Activated CD8-positive, alpha-beta T cell treated with anti-CD3 and anti-CD28 coated beads for 36 hours (primary cell): ENCODE results near the gene SASS6. TPM values are rescaled to one million over a fixed set of nuclear protein-coding genes. Genes with fewer than 3 reads are reported as not detected.

ENCODE experiments used
- ATAC-seq: fragments of 200-7000 bp; cut with Tn5 transposase; one replicate; pipeline ENCODE4 v1.10.0; 2021; ENCODE audit warnings: mild to moderate bottlenecking, moderate library complexity
- CTCF ChIA-PET: fragments of 350-600 bp; sonication (Branson Sonifier 250); formaldehyde crosslinking; loops from one replicate; lab custom pipeline; 2021; ENCODE audit warnings: antibody characterized with exemption; lab: Charles Lee
- POLR2A ChIA-PET: fragments of 350-600 bp; sonication (Branson Sonifier 250); formaldehyde crosslinking; loops from one replicate; lab custom pipeline; 2021; ENCODE audit warnings: antibody characterized with exemption; lab: Charles Lee
- DNase-seq: peaks from one replicate; pipeline ENCODE4 v3.0.0-alpha.2; 2020
- H3K27ac Mint-ChIP-seq: one replicate; pipeline ENCODE4 v1.8.0; 2021; ENCODE audit warnings: mild to moderate bottlenecking, mixed read lengths
- H3K27me3 Mint-ChIP-seq: one replicate; pipeline ENCODE4 v1.8.0; 2021; ENCODE audit warnings: mixed read lengths
- H3K36me3 Mint-ChIP-seq: one replicate; pipeline ENCODE4 v1.8.0; 2021; ENCODE audit warnings: low read depth, mixed read lengths
- H3K4me1 Mint-ChIP-seq: one replicate; pipeline ENCODE4 v1.8.0; 2021; ENCODE audit warnings: low read depth, mixed read lengths
- H3K4me3 Mint-ChIP-seq: one replicate; pipeline ENCODE4 v1.8.0; 2021; ENCODE audit warnings: mild to moderate bottlenecking, moderate library complexity, mixed read lengths
- H3K9me3 Mint-ChIP-seq: one replicate; pipeline ENCODE4 v1.8.0; 2021; ENCODE audit warnings: mixed read lengths
- intact Hi-C: fragments of 100-400 bp; cut with micrococcal nuclease; formaldehyde crosslinking; loops from one replicate; pipeline ENCODE4 v1.10.0; 2022
- total RNA-seq, 2 experiments: library from RNA; stranded (reverse); gene quantifications; one replicate each; pipeline ENCODE4 v1.2.3, GENCODE V29; 2021
- TF ChIP-seq, protein P1 (sequence below): fragments of 200-600 bp; IDR thresholded peaks from one replicate; pipeline ENCODE4 v1.8.0; 2022; ENCODE audit warnings: antibody characterized with exemption, mild to moderate bottlenecking

The SASS6 gene
- total RNA-seq, 2 experiments from 2014 or later, result 12.9 to 13.6 TPM

DNA sequence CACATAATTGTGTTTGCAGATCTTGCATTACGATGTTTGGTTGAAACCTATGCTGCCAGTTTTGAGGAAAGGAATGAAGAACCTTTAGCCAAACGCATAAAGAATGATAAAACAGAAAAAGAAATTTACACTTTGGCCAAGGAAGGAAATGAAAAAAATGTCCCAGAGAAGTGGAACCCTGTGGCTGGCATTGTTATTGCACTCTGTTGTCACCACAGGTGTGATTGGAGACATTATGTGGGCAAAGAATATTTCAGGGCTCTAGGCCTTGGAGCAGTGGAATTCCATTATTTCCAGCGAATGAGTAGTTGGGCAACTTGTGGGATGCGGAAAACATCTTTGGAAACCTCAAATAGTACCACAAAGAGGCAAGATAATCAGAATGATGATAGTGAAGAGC, 15.1 kb upstream of the SASS6 start:
- ChIA-PET POLR2A (no interaction called here), CTCF (interaction anchor here (2.2 kb wide), 1 partner anchor 311 kb away, joined by 5 read pairs; no protein-coding TSS in a partner anchor)
- TF ChIP-seq, protein P1, sequence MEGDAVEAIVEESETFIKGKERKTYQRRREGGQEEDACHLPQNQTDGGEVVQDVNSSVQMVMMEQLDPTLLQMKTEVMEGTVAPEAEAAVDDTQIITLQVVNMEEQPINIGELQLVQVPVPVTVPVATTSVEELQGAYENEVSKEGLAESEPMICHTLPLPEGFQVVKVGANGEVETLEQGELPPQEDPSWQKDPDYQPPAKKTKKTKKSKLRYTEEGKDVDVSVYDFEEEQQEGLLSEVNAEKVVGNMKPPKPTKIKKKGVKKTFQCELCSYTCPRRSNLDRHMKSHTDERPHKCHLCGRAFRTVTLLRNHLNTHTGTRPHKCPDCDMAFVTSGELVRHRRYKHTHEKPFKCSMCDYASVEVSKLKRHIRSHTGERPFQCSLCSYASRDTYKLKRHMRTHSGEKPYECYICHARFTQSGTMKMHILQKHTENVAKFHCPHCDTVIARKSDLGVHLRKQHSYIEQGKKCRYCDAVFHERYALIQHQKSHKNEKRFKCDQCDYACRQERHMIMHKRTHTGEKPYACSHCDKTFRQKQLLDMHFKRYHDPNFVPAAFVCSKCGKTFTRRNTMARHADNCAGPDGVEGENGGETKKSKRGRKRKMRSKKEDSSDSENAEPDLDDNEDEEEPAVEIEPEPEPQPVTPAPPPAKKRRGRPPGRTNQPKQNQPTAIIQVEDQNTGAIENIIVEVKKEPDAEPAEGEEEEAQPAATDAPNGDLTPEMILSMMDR, result no peak
- Mint-ChIP-seq H3K4me3 (no peak overlapping the region), H3K9me3 (no peaks in the 10 kb centered on the region), H3K27ac (no peak overlapping the region), H3K4me1 (peaks cover 7% of the 10 kb centered on the region), H3K27me3 (no peaks in the 10 kb centered on the region), H3K36me3 (peaks cover 21% of the 10 kb centered on the region)
- intact Hi-C loops, result loop anchor here (10.0 kb wide), 1 partner anchor 117 kb away; the partner anchor contains the start of gene RTCA
- DNase-seq (no peak), ATAC-seq (no peak)

DNA sequence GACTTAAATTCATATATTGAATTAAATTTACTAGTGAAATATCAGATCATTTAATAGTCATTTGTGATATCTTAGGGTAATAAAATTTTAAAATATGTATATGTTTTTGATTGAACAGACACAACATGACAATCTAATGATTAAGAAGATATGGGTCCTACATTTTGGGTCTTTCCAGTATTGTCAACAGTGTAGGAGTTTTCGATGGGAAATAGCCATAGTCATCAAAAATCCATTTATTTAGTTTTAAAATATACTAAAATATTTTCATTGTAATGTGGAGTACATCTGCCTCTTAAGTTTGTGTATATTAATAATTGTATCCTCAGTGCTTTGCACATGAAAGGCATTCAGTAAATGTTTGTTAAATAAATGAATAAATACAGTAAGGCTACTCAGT, 14.2 kb upstream of the SASS6 start:
- TF ChIP-seq, protein P1, result no peak
- H3K27me3 Mint-ChIP-seq, result no peaks in the 10 kb centered on the region
- DNase-seq (no peak), ATAC-seq (no peak)
- no peaks in the 10 kb centered on the region for H3K9me3 Mint-ChIP-seq
- peaks cover 2% of the 10 kb centered on the region for H3K4me1 Mint-ChIP-seq
- intact Hi-C loops, result loop anchor here (10.0 kb wide), 1 partner anchor 118 kb away; the partner anchor contains the start of gene RTCA
- CTCF ChIA-PET, result interaction anchor here (2.2 kb wide), 1 partner anchor 312 kb away, joined by 5 read pairs; no protein-coding TSS in a partner anchor
- no peak overlapping the region for H3K27ac Mint-ChIP-seq
- H3K4me3 Mint-ChIP-seq, result no peak overlapping the region
- POLR2A ChIA-PET, result no interaction called here
- H3K36me3 Mint-ChIP-seq, result peaks cover 25% of the 10 kb centered on the region

DNA sequence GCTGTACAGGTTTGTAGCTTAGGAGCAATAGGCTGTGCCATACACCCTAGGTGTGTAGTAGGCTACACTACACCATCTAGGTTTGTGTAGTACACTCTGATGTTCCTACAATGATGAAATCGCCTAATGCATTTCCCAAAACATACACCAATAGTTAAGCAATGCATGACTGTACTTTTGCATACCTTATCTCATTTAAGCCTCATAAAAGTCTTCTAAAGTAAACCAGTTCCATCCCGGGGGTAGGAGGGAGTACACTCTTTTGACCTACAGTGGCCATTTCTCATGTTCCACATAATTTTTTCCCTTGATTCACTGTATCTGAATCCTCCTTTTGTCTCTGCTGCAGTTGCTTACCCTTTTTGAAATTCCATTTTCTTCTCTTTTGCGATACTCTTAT, 12.4 kb upstream of the SASS6 start:
- Mint-ChIP-seq H3K27me3 (no peaks in the 10 kb centered on the region), H3K4me1 (no peaks in the 10 kb centered on the region), H3K27ac (peak overlapping the region; percentile 74), H3K36me3 (peaks cover 26% of the 10 kb centered on the region), H3K4me3 (no peak overlapping the region), H3K9me3 (no peaks in the 10 kb centered on the region)
- ChIA-PET CTCF (no interaction called here), POLR2A (no interaction called here)
- DNase-seq, result no peak
- intact Hi-C loops, result loop anchor here (10.0 kb wide), 1 partner anchor 120 kb away; the partner anchor contains the start of gene RTCA
- TF ChIP-seq, protein P1, result no peak
- ATAC-seq, result no peak

DNA sequence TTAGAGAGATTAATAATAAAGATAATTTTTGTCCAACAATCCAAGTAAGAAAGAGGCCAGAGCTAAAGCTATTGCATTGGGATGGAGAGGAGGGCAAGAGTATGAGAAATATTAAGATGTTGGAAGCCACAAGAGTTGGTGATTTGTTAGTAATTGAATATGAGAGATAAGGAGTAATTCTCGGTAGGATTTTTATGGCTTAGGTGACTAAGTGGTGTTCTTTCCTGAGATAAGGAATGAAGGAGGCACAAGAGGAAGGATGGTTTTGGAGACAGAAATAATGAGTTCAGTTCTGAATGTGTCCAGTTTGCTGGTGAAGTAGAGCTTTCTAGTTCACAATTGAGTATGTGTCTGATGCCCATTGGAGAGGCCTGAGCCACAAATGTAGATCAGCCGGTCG, 9.6 kb upstream of the SASS6 start:
- TF ChIP-seq, protein P1, result no peak
- peaks cover 30% of the 10 kb centered on the region for H3K36me3 Mint-ChIP-seq
- ChIA-PET POLR2A (no interaction called here), CTCF (interaction anchor here (1.2 kb wide), 1 partner anchor 9 kb away, joined by 3 read pairs; the partner anchor contains the start of genes SASS6 and TRMT13)
- intact Hi-C loops, result loop anchor here (10.0 kb wide), 1 partner anchor 122 kb away; the partner anchor contains the start of gene RTCA
- peaks cover 2% of the 10 kb centered on the region for H3K4me1 Mint-ChIP-seq
- ATAC-seq (no peak), DNase-seq (no peak)
- no peaks in the 10 kb centered on the region for H3K9me3 Mint-ChIP-seq
- no peak overlapping the region for H3K27ac Mint-ChIP-seq
- H3K4me3 Mint-ChIP-seq, result no peak overlapping the region
- H3K27me3 Mint-ChIP-seq, result no peaks in the 10 kb centered on the region

DNA sequence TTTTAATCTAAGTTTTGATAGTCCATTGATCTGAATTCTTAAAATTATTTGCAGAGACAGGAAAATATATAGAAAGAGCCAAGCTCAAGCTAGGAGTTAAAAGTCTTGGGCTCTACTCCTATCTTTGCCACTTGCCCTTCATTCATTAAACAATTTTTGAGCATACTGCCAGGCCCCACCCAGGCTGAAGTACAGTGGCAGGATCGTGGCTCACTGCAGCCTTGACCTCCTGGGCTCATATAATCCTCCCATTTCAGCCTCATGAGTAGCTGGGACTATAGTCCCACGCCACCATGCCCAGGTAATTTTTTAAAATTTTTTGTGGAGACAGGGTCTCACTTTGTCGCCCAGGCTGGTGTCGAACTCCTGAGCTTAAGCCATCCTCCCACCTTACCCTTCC, 8.5 kb upstream of the SASS6 start:
- intact Hi-C loops, result loop anchor here (10.0 kb wide), 1 partner anchor 124 kb away; the partner anchor contains the start of gene RTCA
- ATAC-seq (no peak), DNase-seq (no peak)
- ChIA-PET POLR2A (no interaction called here), CTCF (interaction anchor here (1.2 kb wide), 1 partner anchor 8 kb away, joined by 3 read pairs; the partner anchor contains the start of genes SASS6 and TRMT13)
- Mint-ChIP-seq H3K4me3 (no peak overlapping the region), H3K27ac (no peak overlapping the region), H3K4me1 (peaks cover 2% of the 10 kb centered on the region), H3K9me3 (no peaks in the 10 kb centered on the region), H3K27me3 (no peaks in the 10 kb centered on the region), H3K36me3 (peaks cover 29% of the 10 kb centered on the region)
- TF ChIP-seq, protein P1, result no peak
